ENCODE data around the gene SUSD4.

Gene SUSD4

DNA sequence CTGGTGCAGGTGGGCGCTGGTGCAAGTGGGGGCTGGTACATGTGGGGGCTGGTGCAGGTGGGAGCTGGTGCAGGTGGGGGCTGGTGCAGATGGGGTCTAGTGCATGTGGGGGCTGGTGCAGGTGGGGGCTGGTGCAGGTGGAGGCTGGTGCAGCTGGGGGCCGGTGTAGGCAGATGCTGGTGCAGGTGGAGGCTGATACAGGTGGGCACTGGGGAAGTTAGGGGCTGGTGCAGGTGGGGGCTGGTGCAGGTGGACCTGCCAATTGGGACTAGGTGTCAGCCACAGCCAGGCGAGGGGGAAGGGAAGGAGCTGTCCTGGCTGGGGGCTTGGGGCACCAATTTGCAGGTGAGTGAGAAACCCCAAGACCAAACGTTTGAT is 174.5 kb downstream of the SUSD4 start:
- no peak for DNase-seq (ENCODE audit: low read depth in 2 of 3, low spot score in 1 of 3)

DNA sequence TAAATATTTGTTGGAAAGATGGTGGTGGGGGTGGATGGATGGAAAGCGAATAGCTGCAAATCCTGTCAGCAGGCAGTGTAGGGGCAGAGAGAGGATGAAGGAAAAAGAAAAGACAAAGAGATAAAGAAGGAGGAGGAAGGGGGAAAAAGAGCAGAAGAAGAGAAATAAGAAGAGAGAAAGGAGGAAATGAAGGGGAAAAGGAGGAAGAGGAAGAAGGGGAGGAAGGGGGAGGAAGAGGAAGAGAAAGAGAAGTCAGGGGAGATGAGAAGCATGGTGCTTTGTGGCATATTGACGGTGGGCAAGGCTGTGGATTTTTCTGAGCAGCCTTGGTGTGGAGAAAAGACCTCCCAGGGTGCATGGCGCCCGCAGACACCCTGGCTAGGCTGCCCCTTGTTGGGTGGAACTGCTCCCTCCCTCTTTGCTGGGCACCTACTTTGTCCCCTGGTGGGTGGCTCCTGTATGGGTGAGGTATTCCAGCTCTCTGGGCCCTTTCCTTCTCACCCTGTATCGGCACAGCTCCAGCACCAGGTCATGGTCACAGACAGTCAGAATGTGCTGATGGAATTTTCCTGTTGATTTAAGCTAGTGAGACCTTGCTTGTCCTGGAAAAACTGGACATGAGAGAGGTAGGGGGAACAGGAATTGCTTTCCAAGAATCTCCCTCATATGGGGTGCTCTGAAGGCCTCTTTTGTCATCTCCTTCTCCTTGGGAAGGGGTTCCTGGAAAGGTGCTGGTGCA is 175.2 kb downstream of the SUSD4 start:
- DNase-seq (ENCODE audit: low read depth in 2 of 3, low spot score in 1 of 3), result no peak

DNA sequence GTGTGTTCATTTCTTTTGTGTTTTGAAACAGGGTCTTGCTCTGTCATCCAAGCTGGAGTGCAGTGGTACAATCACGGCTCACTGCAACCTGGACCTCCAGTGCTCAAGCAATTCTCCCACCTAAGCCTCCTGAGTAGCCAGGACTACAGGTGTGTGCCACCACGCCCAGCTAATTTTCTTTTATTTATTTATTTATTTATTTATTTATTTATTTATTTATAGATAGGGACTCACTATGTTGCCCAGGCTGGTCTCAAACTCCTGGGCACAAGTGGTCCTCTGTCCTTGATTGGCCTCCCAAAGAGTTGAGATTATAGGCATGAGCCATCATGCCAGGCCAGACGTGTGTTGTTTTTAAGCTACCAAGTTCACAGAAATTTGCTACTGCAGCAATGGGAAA is 177.2 kb downstream of the SUSD4 start:
- no peak for DNase-seq (ENCODE audit: low read depth in 2 of 3, low spot score in 1 of 3)

DNA sequence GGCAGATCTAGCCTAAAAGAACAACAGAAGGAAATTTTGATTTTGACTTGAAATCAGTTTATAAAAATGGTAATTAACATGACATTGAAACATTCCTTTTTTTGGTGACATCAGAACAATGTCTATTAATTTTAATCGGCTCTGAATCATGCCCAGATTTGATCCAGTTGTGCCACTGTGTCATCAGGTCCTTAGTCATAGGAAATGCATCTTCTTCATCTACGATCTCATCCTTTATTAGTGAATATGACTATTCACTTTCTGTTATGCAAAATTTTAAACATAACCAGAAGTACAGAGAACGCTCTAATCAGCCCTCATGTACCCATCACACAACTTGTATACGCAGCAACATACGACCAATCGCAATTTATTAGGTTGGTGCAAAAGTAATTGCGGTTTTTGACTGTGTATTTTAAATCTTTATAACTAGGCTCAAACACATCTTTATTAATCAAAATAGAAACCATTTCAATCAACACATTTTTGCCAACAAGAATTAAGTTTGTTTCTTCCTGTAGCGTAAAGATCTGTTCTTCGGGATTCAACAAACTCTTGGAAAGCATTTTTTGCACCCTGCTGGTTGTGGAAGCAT is 180.6 kb downstream of the SUSD4 start:
- no peak for DNase-seq (ENCODE audit: low read depth in 2 of 3, low spot score in 1 of 3)

DNA sequence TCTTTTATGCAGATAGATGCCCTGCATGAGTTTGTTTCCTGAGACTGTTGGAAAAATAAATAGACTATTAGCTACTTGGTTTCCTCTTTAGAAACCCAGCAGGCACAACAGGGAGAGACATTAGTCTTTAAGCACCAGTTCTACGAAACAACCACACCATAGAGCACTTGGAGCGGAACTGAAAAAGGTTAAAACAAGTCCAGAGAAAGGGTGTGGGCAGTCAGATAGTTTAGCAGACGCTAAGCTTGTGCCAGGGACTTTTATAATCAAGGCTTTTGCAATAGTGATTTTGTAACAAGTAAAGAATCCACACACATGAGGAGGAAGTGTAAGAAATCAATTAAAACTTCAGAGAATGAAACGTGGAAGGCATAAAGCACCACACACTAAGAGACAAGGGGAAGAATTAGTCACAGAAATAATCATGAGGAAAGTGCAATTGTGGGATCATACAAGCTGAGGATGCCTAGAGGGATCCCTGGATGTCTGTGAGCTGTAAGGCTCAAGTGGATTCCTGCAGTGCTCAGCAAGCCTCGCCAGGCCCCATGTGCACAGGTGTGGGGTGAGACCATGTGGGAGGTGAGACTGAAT is 183.2 kb downstream of the SUSD4 start:
- DNase-seq (ENCODE audit: low read depth in 2 of 3, low spot score in 1 of 3), result no peak

DNA sequence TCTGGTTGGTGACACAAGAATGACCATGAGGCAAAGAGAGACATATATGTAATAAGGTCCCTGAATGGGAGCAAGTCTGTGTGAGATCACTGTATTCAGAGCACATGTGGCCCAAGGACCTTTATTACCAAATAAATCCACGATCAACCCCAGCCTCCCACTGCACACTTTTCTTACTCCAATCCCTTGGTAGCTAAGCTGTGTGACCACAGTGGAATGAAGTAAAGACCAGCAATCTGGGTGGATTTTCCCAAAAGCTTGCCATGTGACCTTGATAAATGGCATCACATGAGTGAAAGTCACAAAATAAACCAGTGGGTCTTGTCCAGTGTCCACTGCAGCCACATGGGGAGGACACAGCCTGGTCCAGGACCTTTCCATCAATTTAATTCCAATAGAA is 184.2 kb downstream of the SUSD4 start:
- DNase-seq (ENCODE audit: low read depth in 2 of 3, low spot score in 1 of 3), result no peak

DNA sequence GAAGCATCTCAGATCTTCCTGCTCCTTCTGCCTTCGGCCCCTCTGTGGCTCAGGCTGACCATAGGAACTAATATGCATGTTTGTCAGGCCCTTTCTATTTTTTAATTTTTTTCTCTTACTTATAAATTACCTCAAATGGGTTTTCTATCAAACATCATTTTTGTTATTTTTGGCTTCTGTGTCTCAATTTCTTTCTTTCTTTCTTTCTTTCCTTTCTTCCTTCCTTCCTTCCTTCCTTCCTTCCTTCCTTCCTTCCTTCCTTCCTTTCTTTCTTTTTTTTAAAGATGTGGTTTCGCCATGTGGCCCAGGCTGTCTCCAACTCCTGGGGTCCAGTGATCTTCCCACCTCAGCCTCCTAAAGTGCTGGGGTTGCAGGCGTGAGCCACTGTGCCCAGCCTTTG is 184.7 kb downstream of the SUSD4 start:
- DNase-seq (ENCODE audit: low read depth in 2 of 3, low spot score in 1 of 3), result no peak

DNA sequence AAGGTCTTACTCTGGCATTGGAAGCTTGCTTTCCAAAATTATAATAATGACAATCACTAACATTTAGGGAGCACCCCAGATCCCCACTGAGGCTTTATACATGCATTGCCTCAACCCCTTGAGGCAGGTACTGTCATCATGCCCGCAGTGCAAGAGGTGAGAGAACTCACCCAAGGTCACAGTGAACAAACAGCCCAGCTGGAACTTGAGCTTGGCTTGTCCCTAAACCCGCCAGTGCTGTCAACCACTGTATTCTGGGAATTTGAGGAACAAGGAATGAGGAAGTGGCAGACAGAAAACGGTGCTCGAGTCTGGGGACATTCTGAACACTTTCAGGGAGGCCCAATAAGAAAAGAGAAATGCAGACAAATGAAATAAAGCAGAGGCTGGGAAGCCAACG is 186.3 kb downstream of the SUSD4 start:
- no peak for DNase-seq (ENCODE audit: low read depth in 2 of 3, low spot score in 1 of 3)

DNA sequence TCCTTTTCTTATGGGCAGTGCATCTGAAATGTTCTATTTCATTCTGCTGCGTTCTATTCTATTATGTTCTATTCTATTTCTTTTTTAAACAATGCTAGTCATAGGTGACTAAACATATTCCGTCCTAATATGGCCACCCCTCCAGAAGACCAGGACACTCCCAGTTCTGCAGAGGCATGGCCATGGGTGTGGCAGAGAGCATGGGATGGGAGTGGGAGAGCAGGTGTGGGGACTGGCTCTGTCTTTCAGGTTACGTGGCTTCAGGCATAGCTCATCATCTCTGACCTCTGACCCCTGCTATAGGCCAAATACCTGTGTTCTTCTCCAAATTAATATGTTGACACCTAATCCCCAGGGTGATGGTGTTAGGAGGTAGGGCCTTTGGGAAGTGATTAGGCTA is 187.5 kb downstream of the SUSD4 start:
- no peak for DNase-seq (ENCODE audit: low read depth in 2 of 3, low spot score in 1 of 3)

DNA sequence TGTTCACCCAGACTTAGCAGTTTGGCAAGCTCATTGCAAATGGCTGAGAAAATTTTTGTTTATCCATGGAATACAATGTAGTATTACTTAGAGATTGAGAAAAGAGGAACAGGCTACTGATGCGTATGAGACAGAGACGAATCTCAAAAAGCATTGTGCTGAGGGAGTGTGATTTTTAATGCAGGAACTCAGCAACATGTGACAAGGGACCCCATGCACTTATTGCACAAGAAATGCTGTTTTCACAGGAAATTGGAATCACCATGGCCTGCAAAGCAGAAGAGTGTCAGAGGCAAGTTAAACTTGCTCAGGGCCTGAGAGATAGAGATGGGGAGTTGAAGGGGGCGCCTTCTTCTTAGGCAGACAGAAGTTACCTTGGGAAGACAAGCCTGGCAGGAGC is 188.3 kb downstream of the SUSD4 start:
- DNase-seq (ENCODE audit: low read depth in 2 of 3, low spot score in 1 of 3), result no peak

DNA sequence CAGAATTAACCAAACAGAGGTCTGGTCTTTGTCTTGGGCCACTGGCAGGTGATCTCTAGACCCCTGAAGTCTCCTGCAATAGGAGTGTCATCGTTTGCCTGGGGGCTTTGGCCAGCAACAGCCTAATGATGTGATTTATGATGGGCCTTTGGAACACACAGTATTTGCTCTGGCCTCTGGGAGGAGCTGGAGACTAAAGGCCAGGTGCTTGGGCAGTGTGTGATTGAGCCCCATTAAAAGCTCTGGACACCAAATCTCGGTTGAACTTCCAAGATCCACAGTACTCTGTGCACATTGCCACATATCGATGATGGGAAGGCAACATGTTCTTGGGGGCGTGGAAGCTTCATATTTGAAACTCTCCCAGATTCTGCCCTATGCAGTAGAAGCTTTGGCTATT is 188.9 kb downstream of the SUSD4 start:
- no peak for DNase-seq (ENCODE audit: low read depth in 2 of 3, low spot score in 1 of 3)

All from stimulated activated CD4-positive, alpha-beta T cell treated with anti-CD3 and anti-CD28 coated beads, Interleukin-12 subunit alpha, Interleukin-12 subunit beta, amount 100 ng/mL, for 48 hours (primary cell).